DOHH2 (cell line): ENCODE measurements around the gene SALL2.

Experiments used
- EZH2phosphoT487 ChIP-seq: fragments of 200-600 bp; sonication (generic); IDR thresholded peaks from 2 replicates; pipeline ENCODE4 v1.6.1; 2017; ENCODE audit warnings: borderline replicate concordance, mild to moderate bottlenecking, antibody characterized with exemption, low read length, moderate library complexity, mixed read lengths
- TF ChIP-seq, protein P1 (sequence below): fragments of 200-600 bp; sonication (generic); IDR thresholded peaks from one replicate; pipeline ENCODE4 v1.5.1; 2014; ENCODE audit warnings: antibody characterized with exemption, mild to moderate bottlenecking, low read depth, low read length; ENCODE audit not compliant: poor library complexity, severe bottlenecking

DNA sequence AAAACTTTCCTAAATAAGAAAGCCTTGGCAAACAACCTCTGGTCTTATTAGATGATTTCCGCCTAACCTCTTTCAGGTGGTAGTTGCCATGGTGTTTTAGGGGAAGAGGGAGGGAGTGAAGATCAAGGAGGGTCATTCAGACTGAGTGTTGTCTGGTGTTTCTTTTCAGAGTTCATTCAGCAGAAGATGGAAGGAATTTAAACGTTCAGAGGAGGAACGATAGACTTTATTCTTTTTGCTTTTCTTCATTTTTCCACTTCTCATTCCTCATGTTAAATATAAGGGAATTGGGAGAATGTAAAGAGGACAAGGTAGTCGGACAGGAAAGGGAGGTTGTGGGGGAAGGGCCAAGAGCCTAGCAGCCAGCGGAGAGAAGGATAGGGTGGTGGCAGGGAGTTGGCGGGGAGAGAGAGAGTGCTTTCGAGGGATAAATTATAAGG, 17.4 kb upstream of the SALL2 start:
- TF ChIP-seq, protein P1, sequence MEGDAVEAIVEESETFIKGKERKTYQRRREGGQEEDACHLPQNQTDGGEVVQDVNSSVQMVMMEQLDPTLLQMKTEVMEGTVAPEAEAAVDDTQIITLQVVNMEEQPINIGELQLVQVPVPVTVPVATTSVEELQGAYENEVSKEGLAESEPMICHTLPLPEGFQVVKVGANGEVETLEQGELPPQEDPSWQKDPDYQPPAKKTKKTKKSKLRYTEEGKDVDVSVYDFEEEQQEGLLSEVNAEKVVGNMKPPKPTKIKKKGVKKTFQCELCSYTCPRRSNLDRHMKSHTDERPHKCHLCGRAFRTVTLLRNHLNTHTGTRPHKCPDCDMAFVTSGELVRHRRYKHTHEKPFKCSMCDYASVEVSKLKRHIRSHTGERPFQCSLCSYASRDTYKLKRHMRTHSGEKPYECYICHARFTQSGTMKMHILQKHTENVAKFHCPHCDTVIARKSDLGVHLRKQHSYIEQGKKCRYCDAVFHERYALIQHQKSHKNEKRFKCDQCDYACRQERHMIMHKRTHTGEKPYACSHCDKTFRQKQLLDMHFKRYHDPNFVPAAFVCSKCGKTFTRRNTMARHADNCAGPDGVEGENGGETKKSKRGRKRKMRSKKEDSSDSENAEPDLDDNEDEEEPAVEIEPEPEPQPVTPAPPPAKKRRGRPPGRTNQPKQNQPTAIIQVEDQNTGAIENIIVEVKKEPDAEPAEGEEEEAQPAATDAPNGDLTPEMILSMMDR, result no peak
- no peak for TF ChIP-seq EZH2phosphoT487
